HG03442 (cell line): ENCODE data around the gene BNIP5.
"Not testable (repeated sequence)": the region's sequence is repeated elsewhere in the genome, so short reads cannot be mapped to it uniquely, and the experiment has no call there.

ENCODE experiments used
- ATAC-seq: cut with Tn5 transposase; IDR thresholded peaks from one replicate; pipeline ENCODE4 v1.9.1; 2021; ENCODE audit warnings: mild to moderate bottlenecking, moderate library complexity; ENCODE audit not compliant: unreplicated experiment

The BNIP5 gene

DNA sequence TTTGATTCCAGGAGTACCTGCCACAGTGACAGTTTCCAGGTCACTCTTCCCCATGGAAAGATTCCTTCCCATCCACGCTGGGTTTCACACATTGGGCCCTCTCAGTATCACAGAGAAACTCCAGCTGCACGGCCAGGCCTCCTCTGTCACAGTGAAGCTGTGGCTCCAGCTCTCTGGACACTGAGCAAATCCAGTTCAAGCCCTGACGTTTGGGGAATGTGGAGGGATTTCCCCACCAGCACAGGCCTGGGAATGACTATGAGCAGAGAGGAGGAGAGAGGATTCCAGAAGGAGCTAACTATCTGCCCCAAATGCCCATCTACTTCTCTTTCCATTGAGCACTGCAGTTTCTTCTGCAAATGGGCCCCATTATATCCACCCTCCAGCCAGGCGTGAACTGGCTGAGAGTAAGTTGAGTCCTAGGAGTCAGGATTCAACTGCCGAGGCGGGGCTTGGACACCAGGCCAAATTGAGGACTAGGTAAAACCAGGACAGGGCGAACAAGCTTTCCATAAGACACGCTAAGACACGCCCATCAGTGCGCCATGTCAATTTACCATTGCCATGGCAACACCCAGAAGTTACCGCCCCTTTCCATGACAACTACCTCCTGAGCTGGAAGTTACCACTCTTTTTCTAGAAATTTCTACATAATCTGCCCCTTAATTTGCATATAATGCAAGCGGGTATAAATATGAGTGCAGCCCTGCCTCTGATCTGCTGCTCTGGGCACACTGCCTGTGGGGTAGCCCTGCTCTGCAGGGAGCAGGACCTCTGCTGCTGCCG lies 9.2 kb upstream of the BNIP5 start:
- no peak for ATAC-seq

- ATAC-seq = no peak
These were observed 6.5 kb upstream of the BNIP5 start for GRCh38 chr6:36343109-36343680.

GRCh38 chr6:36340618-36341454 lies 4.1 kb upstream of the BNIP5 start:
- ATAC-seq = no peak

- ATAC-seq = no peak
These were observed 3.6 kb upstream of the BNIP5 start for GRCh38 chr6:36340306-36340617.

- no peak for ATAC-seq
These were observed 2.5 kb upstream of the BNIP5 start for GRCh38 chr6:36339146-36339545.

DNA sequence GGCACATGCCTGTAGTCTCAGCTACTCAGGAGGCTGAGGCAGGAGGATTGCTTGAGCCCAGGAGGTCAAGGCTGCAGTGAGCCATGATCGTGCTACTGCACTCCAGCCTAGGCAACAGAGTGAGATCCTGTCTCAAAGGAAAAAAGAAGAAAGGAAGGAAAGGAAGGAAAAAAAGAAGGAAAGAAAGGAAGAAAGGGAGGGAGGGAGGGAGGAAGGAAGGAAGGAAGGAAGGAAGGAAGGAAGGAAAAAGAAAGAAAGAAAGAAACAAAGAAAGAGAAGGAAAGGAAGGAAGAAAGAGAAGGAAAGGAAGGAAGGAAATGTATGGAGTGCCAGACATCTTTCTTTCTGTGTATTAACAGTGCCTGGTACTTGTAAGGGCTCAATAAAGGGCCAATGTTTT lies 1.5 kb upstream of the BNIP5 start:
- ATAC-seq = not testable (repeated sequence)

GRCh38 chr6:36337814-36338213 lies 1.1 kb upstream of the BNIP5 start:
- ATAC-seq = no peak

GRCh38 chr6:36336208-36336710 lies 429 bp downstream of the BNIP5 start:
- ATAC-seq = no peak

DNA sequence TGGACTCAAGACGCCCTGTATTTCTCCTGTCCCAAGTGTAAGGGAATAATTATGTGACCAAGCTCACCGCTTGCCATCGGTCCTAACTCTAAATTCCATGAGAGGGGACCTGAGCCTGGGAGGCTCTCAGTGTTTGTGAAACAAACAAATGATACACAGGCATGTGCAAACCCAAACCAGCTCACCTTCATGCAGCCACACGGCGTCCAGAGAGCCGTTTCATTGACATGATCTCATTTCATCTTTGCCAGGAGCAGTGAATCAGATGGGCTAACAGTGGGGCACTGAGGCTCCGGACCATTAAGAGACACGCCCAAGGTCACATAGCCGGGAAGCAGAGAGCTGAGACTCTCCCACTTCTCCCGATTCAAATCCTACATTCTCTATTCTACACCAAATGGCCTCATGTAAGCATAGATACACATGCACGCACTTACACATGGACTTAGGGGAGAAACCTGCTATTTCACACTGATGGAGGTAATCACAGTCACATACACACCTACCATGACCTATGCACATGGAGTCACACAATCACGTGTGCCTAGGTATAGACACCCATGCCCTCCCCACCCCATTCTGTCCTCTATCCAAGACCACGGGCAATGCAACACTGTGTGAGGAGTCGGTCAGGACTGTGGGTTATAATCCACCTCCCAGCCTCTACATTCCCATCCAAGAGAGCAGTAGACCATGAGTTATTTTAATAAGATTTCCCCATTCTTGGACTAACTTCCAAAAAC lies 1.1 kb downstream of the BNIP5 start:
- ATAC-seq = no peak

- no peak for ATAC-seq
These were observed 1.7 kb downstream of the BNIP5 start for GRCh38 chr6:36334832-36335459.

GRCh38 chr6:36333931-36334725 lies 2.6 kb downstream of the BNIP5 start:
- no peak for ATAC-seq

DNA sequence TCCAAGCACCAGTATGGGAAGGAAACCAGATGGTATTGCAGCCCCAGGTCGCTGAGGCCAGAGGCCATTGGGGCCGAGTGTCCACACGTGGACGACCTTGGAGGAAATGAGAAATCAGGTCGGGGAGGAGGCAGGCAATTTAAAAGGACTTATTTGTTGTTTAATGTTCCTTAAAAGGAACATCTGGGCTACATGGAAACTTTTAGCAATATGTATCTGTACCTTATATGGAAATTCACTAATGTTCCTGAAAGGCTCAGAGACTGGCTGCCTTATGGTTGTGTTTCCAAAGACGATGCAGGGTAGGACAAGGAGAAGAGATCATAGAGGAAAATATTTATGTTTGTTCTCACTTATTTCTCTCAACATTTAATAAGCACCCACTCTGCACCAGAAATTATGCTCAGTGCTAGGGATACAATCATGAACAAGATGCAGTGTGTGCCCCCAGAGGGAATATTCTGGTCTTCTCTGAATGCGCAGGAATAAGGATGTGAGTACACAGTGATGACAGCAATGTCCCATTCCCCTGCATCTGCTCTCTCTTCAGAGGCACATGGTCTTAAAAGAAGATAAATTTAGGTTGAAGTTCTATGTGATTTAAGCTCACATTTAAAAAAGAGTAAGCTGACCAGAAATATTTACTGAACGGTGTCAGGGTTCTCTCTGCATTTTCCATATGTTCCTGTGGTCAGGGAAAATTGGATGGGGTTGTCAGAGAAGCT lies 3.4 kb downstream of the BNIP5 start:
- ATAC-seq = no peak

DNA sequence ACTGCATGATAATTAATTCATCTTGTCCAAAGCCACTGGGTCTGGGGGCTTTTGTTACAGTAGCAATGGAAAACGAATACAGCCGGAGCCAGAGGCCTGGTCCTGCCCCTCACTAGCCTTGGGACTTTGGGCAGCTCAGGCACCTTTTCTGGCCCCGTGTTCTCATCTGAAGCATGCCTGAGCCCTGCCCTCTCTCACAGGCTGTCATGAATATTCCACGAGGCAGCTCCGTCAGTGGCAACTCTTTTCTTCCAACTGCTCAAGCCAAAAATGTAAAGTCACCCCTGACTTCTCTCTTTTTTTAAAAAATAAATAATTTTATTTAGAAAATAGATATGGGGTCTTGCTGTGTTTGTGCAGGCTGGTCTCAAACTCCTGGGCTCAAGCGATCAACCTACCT lies 5.3 kb downstream of the BNIP5 start:
- no peak for ATAC-seq

DNA sequence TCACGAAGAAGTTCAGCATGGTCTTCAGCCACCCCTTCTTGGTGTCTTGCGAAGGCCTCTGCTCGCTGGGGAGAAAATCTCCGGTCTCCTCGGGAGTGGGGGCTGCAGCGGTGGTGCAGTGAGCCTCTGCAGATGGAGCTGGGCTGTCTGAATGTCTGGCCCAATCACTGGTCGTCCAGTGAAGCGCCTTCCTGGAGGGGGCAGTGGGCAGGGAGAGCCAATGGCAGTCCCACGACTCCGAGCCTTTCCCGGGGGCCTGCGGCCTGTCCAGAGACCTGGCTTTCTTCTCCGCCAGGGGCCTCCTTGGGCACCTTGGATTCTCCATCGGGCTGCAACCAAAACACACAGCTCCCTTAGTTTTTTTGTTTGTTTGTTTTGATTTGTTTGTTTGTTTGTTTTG lies 6.3 kb downstream of the BNIP5 start:
- ATAC-seq = no peak

GRCh38 chr6:36329798-36330291 lies 6.8 kb downstream of the BNIP5 start:
- no peak for ATAC-seq

GRCh38 chr6:36328600-36328999 lies 8.1 kb downstream of the BNIP5 start:
- ATAC-seq = no peak

GRCh38 chr6:36327919-36328236 lies 8.8 kb downstream of the BNIP5 start:
- ATAC-seq = no peak

DNA sequence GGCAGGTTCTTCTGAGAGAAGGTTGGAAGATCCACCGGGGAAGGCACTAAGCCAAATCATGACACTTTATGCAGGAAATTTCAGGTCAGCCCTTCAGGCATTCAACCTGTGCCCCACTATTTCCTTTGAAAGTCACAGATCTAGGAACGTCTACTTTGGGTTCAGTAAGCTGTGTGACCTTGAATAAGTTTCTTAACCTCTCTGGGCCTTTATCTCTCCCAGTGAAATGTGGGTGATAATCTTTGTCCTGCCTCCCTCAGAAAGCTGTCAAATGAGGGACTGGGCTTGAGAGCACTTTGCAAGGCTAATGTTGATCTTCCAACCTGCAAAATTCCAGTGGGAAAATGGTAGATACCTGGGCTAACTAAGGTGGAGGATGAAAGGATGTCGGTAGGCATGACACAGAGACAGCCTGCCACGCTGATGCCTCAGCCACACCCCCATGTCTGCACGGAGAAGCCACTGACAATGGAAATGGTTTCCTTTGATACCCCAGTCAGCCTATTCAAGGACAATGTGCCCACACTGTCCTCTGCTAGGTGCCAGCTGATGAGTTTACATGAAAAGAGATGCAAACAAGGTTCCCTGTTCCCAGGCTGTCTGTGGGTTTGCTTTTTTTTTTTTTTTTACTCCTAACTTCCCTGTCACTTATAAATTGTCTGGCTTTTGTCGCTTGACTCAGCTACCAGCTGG lies 9.3 kb downstream of the BNIP5 start:
- no peak for ATAC-seq
